Measurements from ENCODE around the gene CCSER2.

CCSER2 gene

GRCh38 chr10:84353052-84353803, 24.8 kb downstream of the CCSER2 start:
- H3F3A ChIP-seq (ENCODE audit: low read depth): no peaks in the 10 kb centered on the region
- H4K20me1 ChIP-seq (ENCODE audit: insufficient read depth, low read length, poor library complexity, severe bottlenecking): peaks cover 17% of the 10 kb centered on the region
- no peak for TF ChIP-seq CTCF (conservative IDR thresholded peaks at IDR 0.05; ENCODE audit: low read length)
- TF ChIP-seq EZH2phosphoT487 (IDR thresholded peaks at IDR 0.05; ENCODE audit: borderline replicate concordance): no peak
- no peaks in the 10 kb centered on the region; the same call in 1 of the 2 replicates for H3K79me2 ChIP-seq (ENCODE audit: insufficient read depth, low read length)
- no peaks in the 10 kb centered on the region for H3K9me2 ChIP-seq (replicated peaks; ENCODE audit: low read depth, low read length)
- no peaks in the 10 kb centered on the region for H3K9me3 ChIP-seq (ENCODE audit: insufficient read depth, low read depth, low read length)
- H2AFZ ChIP-seq (ENCODE audit: low read length): no peak overlapping the region
- H3K9ac ChIP-seq (ENCODE audit: low read depth, low read length, poor library complexity, severe bottlenecking): no peak overlapping the region
- no peak overlapping the region for H3K4me3 ChIP-seq (ENCODE audit: low read length, poor library complexity, severe bottlenecking)
- peaks cover 6% of the 10 kb centered on the region for H3K4me1 ChIP-seq (ENCODE audit: insufficient read depth, low read length, poor library complexity, severe bottlenecking)
- no peaks in the 10 kb centered on the region for H3K27me3 ChIP-seq (ENCODE audit: insufficient read depth, low read length, poor library complexity, severe bottlenecking)
- H3K4me2 ChIP-seq (ENCODE audit: low read depth, low read length, poor library complexity, severe bottlenecking): no peak overlapping the region
- no peaks in the 10 kb centered on the region for H3K36me3 ChIP-seq (ENCODE audit: insufficient read depth, low read length)

- Histone ChIP-seq H3K9me3 (ENCODE audit: insufficient read depth, low read depth, low read length) (no peaks in the 10 kb centered on the region), H3K9ac (ENCODE audit: low read depth, low read length, poor library complexity, severe bottlenecking) (no peak overlapping the region), H4K20me1 (ENCODE audit: insufficient read depth, low read length, poor library complexity, severe bottlenecking) (peaks cover 22% of the 10 kb centered on the region), H3F3A (ENCODE audit: low read depth) (no peaks in the 10 kb centered on the region), H3K27me3 (ENCODE audit: insufficient read depth, low read length, poor library complexity, severe bottlenecking) (no peaks in the 10 kb centered on the region), H3K9me2 (replicated peaks; ENCODE audit: low read depth, low read length) (no peaks in the 10 kb centered on the region), H3K4me1 (ENCODE audit: insufficient read depth, low read length, poor library complexity, severe bottlenecking) (peaks cover 6% of the 10 kb centered on the region), H3K4me3 (ENCODE audit: low read length, poor library complexity, severe bottlenecking) (no peak overlapping the region), H3K4me2 (ENCODE audit: low read depth, low read length, poor library complexity, severe bottlenecking) (no peak overlapping the region), H3K79me2 (ENCODE audit: insufficient read depth, low read length) (peaks cover 3% of the 10 kb centered on the region; the same call in 1 of the 2 replicates), H3K36me3 (ENCODE audit: insufficient read depth, low read length) (no peaks in the 10 kb centered on the region), H2AFZ (ENCODE audit: low read length) (no peak overlapping the region)
- no peak for TF ChIP-seq EZH2phosphoT487 (IDR thresholded peaks at IDR 0.05; ENCODE audit: borderline replicate concordance)
- TF ChIP-seq CTCF (conservative IDR thresholded peaks at IDR 0.05; ENCODE audit: low read length): no peak
These were observed 26.2 kb downstream of the CCSER2 start for GRCh38 chr10:84354623-84355022.

- Histone ChIP-seq H3K9me2 (replicated peaks; ENCODE audit: low read depth, low read length) (no peaks in the 10 kb centered on the region), H4K20me1 (ENCODE audit: insufficient read depth, low read length, poor library complexity, severe bottlenecking) (peaks cover 23% of the 10 kb centered on the region), H3F3A (ENCODE audit: low read depth) (no peaks in the 10 kb centered on the region), H3K9ac (ENCODE audit: low read depth, low read length, poor library complexity, severe bottlenecking) (no peak overlapping the region), H3K4me3 (ENCODE audit: low read length, poor library complexity, severe bottlenecking) (no peak overlapping the region), H3K27me3 (ENCODE audit: insufficient read depth, low read length, poor library complexity, severe bottlenecking) (no peaks in the 10 kb centered on the region), H3K4me1 (ENCODE audit: insufficient read depth, low read length, poor library complexity, severe bottlenecking) (peaks cover 6% of the 10 kb centered on the region), H3K9me3 (ENCODE audit: insufficient read depth, low read depth, low read length) (no peaks in the 10 kb centered on the region), H3K79me2 (ENCODE audit: insufficient read depth, low read length) (peaks cover 3% of the 10 kb centered on the region; the same call in 1 of the 2 replicates), H3K4me2 (ENCODE audit: low read depth, low read length, poor library complexity, severe bottlenecking) (no peak overlapping the region), H3K36me3 (ENCODE audit: insufficient read depth, low read length) (no peaks in the 10 kb centered on the region), H2AFZ (ENCODE audit: low read length) (no peak overlapping the region)
- TF ChIP-seq CTCF (conservative IDR thresholded peaks at IDR 0.05; ENCODE audit: low read length) (no peak), EZH2phosphoT487 (IDR thresholded peaks at IDR 0.05; ENCODE audit: borderline replicate concordance) (no peak)
These were observed 26.7 kb downstream of the CCSER2 start for GRCh38 chr10:84355106-84355505.

Data from Loucy (cell line).